ENCODE measurements around the gene CEACAM5. TPM values are rescaled to one million over a fixed set of nuclear protein-coding genes. Genes with fewer than 3 reads are reported as not detected.

Gene CEACAM5
- total RNA-seq, 4 donors from 2014 or later, result not detected

GRCh38 chr19:41718761-41719160 lies 10.3 kb downstream of the CEACAM5 start:
- 68 to 83% methylated on average over 6 of the region's 6 CpGs for WGBS, 2 donors
- no peak for DNase-seq (ENCODE audit: low spot score in 2 of 2)
- no peaks in the 10 kb centered on the region for H3K36me3 ChIP-seq
- H3K27ac ChIP-seq, result no peak overlapping the region
- H3K27me3 ChIP-seq, result no peaks in the 10 kb centered on the region
- no peaks in the 10 kb centered on the region for H3K4me1 ChIP-seq
- TF ChIP-seq EP300 (IDR thresholded peaks at IDR 0.05) (no peak), POLR2A (IDR thresholded peaks at IDR 0.05) (no peak), CTCF (IDR thresholded peaks at IDR 0.05) (no peak)
- H3K4me3 ChIP-seq, result no peak overlapping the region
- H3K9me3 ChIP-seq, result no peaks in the 10 kb centered on the region

GRCh38 chr19:41720103-41720502 lies 11.7 kb downstream of the CEACAM5 start:
- Histone ChIP-seq H3K27ac (no peak overlapping the region), H3K27me3 (no peaks in the 10 kb centered on the region), H3K4me1 (no peaks in the 10 kb centered on the region), H3K9me3 (no peaks in the 10 kb centered on the region), H3K36me3 (no peaks in the 10 kb centered on the region), H3K4me3 (no peak overlapping the region)
- no peak for DNase-seq (ENCODE audit: low spot score in 2 of 2)
- WGBS, 2 donors, result 84 to 85% methylated on average over 3 of the region's 3 CpGs
- TF ChIP-seq POLR2A (IDR thresholded peaks at IDR 0.05) (no peak), EP300 (IDR thresholded peaks at IDR 0.05) (no peak), CTCF (IDR thresholded peaks at IDR 0.05) (no peak)

GRCh38 chr19:41726493-41726892 lies 18.1 kb downstream of the CEACAM5 start:
- TF ChIP-seq EP300 (IDR thresholded peaks at IDR 0.05), result no peak
- Histone ChIP-seq H3K27me3 (no peaks in the 10 kb centered on the region), H3K4me3 (no peak overlapping the region), H3K9me3 (no peaks in the 10 kb centered on the region), H3K36me3 (no peaks in the 10 kb centered on the region), H3K27ac (no peak overlapping the region), H3K4me1 (no peaks in the 10 kb centered on the region)
- no peak for DNase-seq (ENCODE audit: low spot score in 2 of 2)
- WGBS, 2 donors, result 27 to 33% methylated on average over 5 of the region's 5 CpGs

- DNase-seq (ENCODE audit: low spot score in 2 of 2), result no peak
- TF ChIP-seq CTCF (IDR thresholded peaks at IDR 0.05) (no peak), EP300 (IDR thresholded peaks at IDR 0.05) (no peak), POLR2A (IDR thresholded peaks at IDR 0.05) (no peak)
- Histone ChIP-seq H3K27ac (no peak overlapping the region), H3K36me3 (no peaks in the 10 kb centered on the region), H3K4me3 (no peak overlapping the region), H3K27me3 (no peaks in the 10 kb centered on the region), H3K4me1 (no peaks in the 10 kb centered on the region), H3K9me3 (no peaks in the 10 kb centered on the region)
- WGBS, 2 donors, result 41 to 43% methylated on average over 4 of the region's 4 CpGs
Observed at GRCh38 chr19:41734156-41734555, 25.7 kb downstream of the CEACAM5 start.

- Histone ChIP-seq H3K4me1 (no peaks in the 10 kb centered on the region), H3K27ac (no peak overlapping the region), H3K4me3 (no peak overlapping the region), H3K9me3 (no peaks in the 10 kb centered on the region), H3K27me3 (no peaks in the 10 kb centered on the region), H3K36me3 (no peaks in the 10 kb centered on the region)
- 62 to 69% methylated on average over 3 of the region's 3 CpGs for WGBS, 2 donors
- no peak for DNase-seq (ENCODE audit: low spot score in 2 of 2)
- TF ChIP-seq POLR2A (IDR thresholded peaks at IDR 0.05), result no peak
- no peak for TF ChIP-seq EP300 (IDR thresholded peaks at IDR 0.05)
- TF ChIP-seq CTCF (IDR thresholded peaks at IDR 0.05), result no peak
Observed at GRCh38 chr19:41734585-41734984, 26.2 kb downstream of the CEACAM5 start.

GRCh38 chr19:41735071-41735600 lies 26.7 kb downstream of the CEACAM5 start:
- Histone ChIP-seq H3K4me3 (no peak overlapping the region), H3K36me3 (no peaks in the 10 kb centered on the region), H3K4me1 (no peaks in the 10 kb centered on the region), H3K9me3 (no peaks in the 10 kb centered on the region), H3K27me3 (no peaks in the 10 kb centered on the region), H3K27ac (no peak overlapping the region)
- TF ChIP-seq CTCF (IDR thresholded peaks at IDR 0.05), result no peak
- no peak for TF ChIP-seq EP300 (IDR thresholded peaks at IDR 0.05)
- TF ChIP-seq POLR2A (IDR thresholded peaks at IDR 0.05), result no peak
- DNase-seq (ENCODE audit: low spot score in 2 of 2), result no peak
- WGBS, 2 donors, result 77 to 83% methylated on average over 5 of the region's 5 CpGs
